Left ventricle myocardium superior (tissue), 1 donor: Measurements from ENCODE around the gene DNAJB14. TPM values are rescaled to one million over a fixed set of nuclear protein-coding genes. Genes with fewer than 3 reads are reported as not detected.
"Not testable (repeated sequence)": the region's sequence is repeated elsewhere in the genome, so short reads cannot be mapped to it uniquely, and the experiment has no call there.

ENCODE experiments used
- ATAC-seq: fragments of 200-7000 bp; cut with Tn5 transposase; one replicate; pipeline ENCODE4 v1.9.1; 2020; ENCODE audit warnings: mild to moderate bottlenecking, moderate library complexity
- DNase-seq: peaks from one replicate; pipeline ENCODE4 v3.0.0-alpha.2; 2020
- intact Hi-C: fragments of 100-400 bp; cut with micrococcal nuclease; formaldehyde crosslinking; loops from one replicate; pipeline ENCODE4 v1.11.0; 2022
- long read RNA-seq: library from polyadenylated mRNA; unstranded; transcript quantifications from one replicate; pipeline ENCODE4 v2.0.0, GENCODE V29; 2021
- total RNA-seq: library from RNA; stranded (reverse); fragmentation: NEBNext Ultra II Directional; extraction: Animal tissue kit (Norgen Biotek cat#: 25700); gene quantifications from one replicate; pipeline ENCODE4 v1.2.1, GENCODE V29; 2021
- donor health status: DM: no; HTN: yes; CAD: no; lungs with severe emphysema.

Gene DNAJB14
- 18.2 TPM for total RNA-seq
- long read RNA-seq, full-length matches to known transcripts: 30 of 34 reads
- long read RNA-seq, partial matches to known transcripts: 1 of 34 reads
- long read RNA-seq, other reads (novel, unspliced or antisense): 3 of 34 reads

- intact Hi-C loops: loop anchor here (5.0 kb wide), 2 partner anchors 54 to 384 kb away; partner anchors contain the start of genes LAMTOR3 and TRMT10A
- ATAC-seq: peak; percentile 76
Measured at GRCh38 chr4:99946356-99947189, at the start of gene DNAJB14. TSS of gene DNAJB14 (minus strand) at chr4:99946618. CDS start at chr4:99946571, 47 bp downstream.

GRCh38 chr4:99991741-99992140 is 45.3 kb upstream of the DNAJB14 start:
- intact Hi-C loops: no loop called here
- no peak for DNase-seq
- no peak for ATAC-seq

More at GRCh38 chr4:99946356-99947189, at the start of gene DNAJB14:
- peak; percentile 91 for DNase-seq

GRCh38 chr4:99987681-99988080 is 41.3 kb upstream of the DNAJB14 start:
- DNase-seq: no peak
- intact Hi-C loops: no loop called here
- no peak for ATAC-seq

GRCh38 chr4:99986792-99987191 is 40.4 kb upstream of the DNAJB14 start:
- ATAC-seq: no peak
- intact Hi-C loops: no loop called here
- no peak for DNase-seq

GRCh38 chr4:99983289-99983943 is 37.0 kb upstream of the DNAJB14 start:
- ATAC-seq: no peak
- DNase-seq: no peak
- intact Hi-C loops: no loop called here

GRCh38 chr4:99979872-99980271 is 33.5 kb upstream of the DNAJB14 start:
- ATAC-seq: no peak
- intact Hi-C loops: no loop called here

GRCh38 chr4:99971453-99972111 is 25.2 kb upstream of the DNAJB14 start:
- no peak for ATAC-seq

More at GRCh38 chr4:99979872-99980271, 33.5 kb upstream of the DNAJB14 start:
- no peak for DNase-seq

GRCh38 chr4:99968330-99968729 is 21.9 kb upstream of the DNAJB14 start:
- ATAC-seq: no peak
- no peak for DNase-seq
- intact Hi-C loops: no loop called here

More at GRCh38 chr4:99971453-99972111, 25.2 kb upstream of the DNAJB14 start:
- no peak for DNase-seq
- intact Hi-C loops: no loop called here

GRCh38 chr4:99966692-99967091 is 20.3 kb upstream of the DNAJB14 start:
- DNase-seq (no peak), ATAC-seq (no peak)
- intact Hi-C loops: no loop called here

- intact Hi-C loops: no loop called here
- DNase-seq: no peak
- no peak for ATAC-seq
Measured at GRCh38 chr4:99965674-99966350, 19.4 kb upstream of the DNAJB14 start.

GRCh38 chr4:99965173-99965572 is 18.8 kb upstream of the DNAJB14 start:
- ATAC-seq: no peak
- intact Hi-C loops: no loop called here

GRCh38 chr4:99961711-99962110 is 15.3 kb upstream of the DNAJB14 start:
- no peak for ATAC-seq
- no peak for DNase-seq
- intact Hi-C loops: no loop called here

More at GRCh38 chr4:99965173-99965572, 18.8 kb upstream of the DNAJB14 start:
- no peak for DNase-seq

- intact Hi-C loops: no loop called here
- no peak for ATAC-seq
- DNase-seq: no peak
Measured at GRCh38 chr4:99960648-99961047, 14.2 kb upstream of the DNAJB14 start.

- DNase-seq, ATAC-seq, intact Hi-C loops: not testable (repeated sequence)
Measured at GRCh38 chr4:99958207-99958606, 11.8 kb upstream of the DNAJB14 start.

GRCh38 chr4:99950913-99951254 is 4.5 kb upstream of the DNAJB14 start:
- intact Hi-C loops: no loop called here
- ATAC-seq (no peak), DNase-seq (no peak)

- intact Hi-C loops: loop anchor here (5.0 kb wide), 2 partner anchors 58 to 388 kb away; partner anchors contain the start of genes LAMTOR3 and TRMT10A
- DNase-seq (peak; percentile 98), ATAC-seq (peak; percentile 91)
Measured at GRCh38 chr4:99949999-99950912, 3.8 kb upstream of the DNAJB14 start, which contains the start of gene H2AZ1. TSS of gene H2AZ1 (minus strand) at chr4:99950275. CDS start at chr4:99950170, 105 bp downstream.

- intact Hi-C loops: loop anchor here (5.0 kb wide), 2 partner anchors 57 to 387 kb away; partner anchors contain the start of genes LAMTOR3 and TRMT10A
- DNase-seq (peak; percentile 86), ATAC-seq (peak; percentile 31)
Measured at GRCh38 chr4:99949034-99949998, 2.9 kb upstream of the DNAJB14 start.
